GM23338 (cell line): ENCODE results near the gene JAG2. TPM values are rescaled to one million over a fixed set of nuclear protein-coding genes. Genes with fewer than 3 reads are reported as not detected.

Source experiments
- ATAC-seq: fragments of 200-7000 bp; cut with Tn5 transposase; 3 replicates; pipeline ENCODE4 v1.9.1; 2020
- DNase-seq: peaks from one replicate; pipeline ENCODE4 v3.0.0-alpha.2; 2015; ENCODE audit warnings: low spot score
- H2AFZ ChIP-seq: fragments of 200-600 bp; sonication (generic); 2 replicates; pipeline ENCODE4 v1.8.0; 2016; ENCODE audit warnings: antibody characterized with exemption, mild to moderate bottlenecking, moderate library complexity
- H3F3A ChIP-seq: fragments of 200-600 bp; sonication (generic); replicated peaks from 2 replicates; pipeline ENCODE4 v1.8.0; 2017; ENCODE audit warnings: antibody characterized with exemption, mixed run types, low read depth
- H3K27ac ChIP-seq: fragments of 200-600 bp; sonication (generic); 2 replicates; pipeline ENCODE4 v1.6.1; 2016; ENCODE audit warnings: low read depth
- H3K27me3 ChIP-seq: fragments of 200-600 bp; sonication (generic); 2 replicates; pipeline ENCODE4 v1.8.0; 2016; ENCODE audit warnings: mild to moderate bottlenecking, mixed run types, moderate library complexity; ENCODE audit not compliant: insufficient read depth
- H3K36me3 ChIP-seq: fragments of 200-600 bp; sonication (generic); 2 replicates; pipeline ENCODE4 v1.8.0; 2016; ENCODE audit warnings: mild to moderate bottlenecking; ENCODE audit not compliant: insufficient read depth
- H3K4me1 ChIP-seq: fragments of 200-600 bp; sonication (generic); 2 replicates; pipeline ENCODE4 v1.8.0; 2016; ENCODE audit warnings: mild to moderate bottlenecking, moderate library complexity; ENCODE audit not compliant: insufficient read depth
- H3K4me2 ChIP-seq: fragments of 200-600 bp; sonication (generic); 2 replicates; pipeline ENCODE4 v1.7.1; 2017; ENCODE audit warnings: mixed run types
- H3K4me3 ChIP-seq: fragments of 200-600 bp; sonication (generic); 2 replicates; pipeline ENCODE4 v1.6.1; 2016; ENCODE audit warnings: mixed run types
- H3K79me2 ChIP-seq: fragments of 200-600 bp; sonication (generic); replicated peaks from 2 replicates; pipeline ENCODE4 v1.8.0; 2017; ENCODE audit warnings: mild to moderate bottlenecking; ENCODE audit not compliant: insufficient read depth
- H3K9me2 ChIP-seq: fragments of 200-600 bp; sonication (generic); 2 replicates; pipeline ENCODE4 v1.8.0; 2017; ENCODE audit not compliant: insufficient read depth
- H4K20me1 ChIP-seq: fragments of 200-600 bp; sonication (generic); replicated peaks from 2 replicates; pipeline ENCODE4 v1.8.0; 2017; ENCODE audit warnings: mild to moderate bottlenecking; ENCODE audit not compliant: insufficient read depth
- H3K27ac Mint-ChIP-seq: 2 replicates; pipeline ENCODE4 v1.8.0; 2020; ENCODE audit warnings: inconsistent platforms, mild to moderate bottlenecking, moderate library complexity, mixed read lengths
- H3K27me3 Mint-ChIP-seq: 3 replicates; pipeline ENCODE4 v1.8.0; 2022; ENCODE audit warnings: low read depth, mild to moderate bottlenecking, moderate library complexity, mixed read lengths, inconsistent platforms; ENCODE audit not compliant: insufficient read depth, poor library complexity
- H3K36me3 Mint-ChIP-seq: 3 replicates; pipeline ENCODE4 v1.8.0; 2021; ENCODE audit warnings: low read depth, mild to moderate bottlenecking, inconsistent platforms, moderate library complexity, mixed read lengths
- H3K4me1 Mint-ChIP-seq: 3 replicates; pipeline ENCODE4 v1.8.0; 2020; ENCODE audit warnings: mild to moderate bottlenecking, inconsistent platforms, mixed read lengths
- H3K4me3 Mint-ChIP-seq: 3 replicates; pipeline ENCODE4 v1.8.0; 2021; ENCODE audit warnings: moderate library complexity, mild to moderate bottlenecking, inconsistent platforms, mixed read lengths
- H3K9me3 Mint-ChIP-seq: 3 replicates; pipeline ENCODE4 v1.8.0; 2020; ENCODE audit warnings: moderate library complexity, mild to moderate bottlenecking, inconsistent platforms, mixed read lengths
- CREB1 ChIP-seq: fragments of 250-450 bp; sonication (Bioruptor Pico); IDR thresholded peaks from 2 replicates; pipeline ENCODE4 v1.5.0; 2020; ENCODE audit warnings: low read depth, mild to moderate bottlenecking, moderate library complexity
- CTCF ChIP-seq, 2 experiments: fragments of 200-600 bp in 1 of 2; sonication (generic) in 1 of 2; conservative IDR thresholded peaks; 2 replicates each; pipeline versions ENCODE4 v1.5.1 to v1.6.1; 2016 to 2017; ENCODE audit warnings: antibody characterized with exemption in 2 of 2, low read depth in 2 of 2, mild to moderate bottlenecking in 2 of 2, moderate library complexity in 1 of 2
- ETS1 ChIP-seq: IDR thresholded peaks from 2 replicates; pipeline ENCODE4 v1.6.1; 2016; ENCODE audit warnings: antibody characterized with exemption
- EZH2 ChIP-seq: fragments of 200-600 bp; sonication (generic); IDR thresholded peaks from one replicate; pipeline ENCODE4 v1.8.0; 2017; ENCODE audit warnings: antibody characterized with exemption, mild to moderate bottlenecking, low read depth; ENCODE audit not compliant: unreplicated experiment
- JUNB ChIP-seq: IDR thresholded peaks from one replicate; pipeline ENCODE4 v1.6.1; 2016; ENCODE audit warnings: antibody characterized with exemption; ENCODE audit not compliant: unreplicated experiment
- NANOG ChIP-seq: IDR thresholded peaks from 2 replicates; pipeline ENCODE4 v1.6.1; 2016; ENCODE audit warnings: antibody characterized with exemption, borderline replicate concordance
- REST ChIP-seq: IDR thresholded peaks from one replicate; pipeline ENCODE4 v1.6.1; 2018; ENCODE audit warnings: antibody characterized with exemption; ENCODE audit not compliant: unreplicated experiment
- STAT1 ChIP-seq: IDR thresholded peaks from one replicate; pipeline ENCODE4 v1.6.1; 2016; ENCODE audit warnings: antibody characterized with exemption; ENCODE audit not compliant: unreplicated experiment
- ZNF331 ChIP-seq: fragments of 250-450 bp; sonication (Bioruptor Pico); IDR thresholded peaks from 2 replicates; pipeline ENCODE4 v1.5.0; 2020; ENCODE audit warnings: low read depth, mild to moderate bottlenecking, moderate library complexity
- ZNF462 ChIP-seq: fragments of 250-450 bp; sonication (Bioruptor Pico); IDR thresholded peaks from 2 replicates; pipeline ENCODE4 v1.5.0; 2020; ENCODE audit warnings: mild to moderate bottlenecking, moderate library complexity
- polyA plus RNA-seq: library from polyadenylated mRNA; unstranded; fragments of >200 nt; fragmentation: Nextera tagmentation; extraction: Ambion mirVana; gene quantifications from 2 replicates; pipeline ENCODE4 v1.2.1, GENCODE V29; 2016
- total RNA-seq: library from RNA; depleted of rRNA; stranded (reverse); fragments of >200 nt; shearing (Covaris generic); gene quantifications from 2 replicates; pipeline ENCODE4 v1.2.3, GENCODE V29; 2014

JAG2 gene
- total and polyA plus RNA-seq, 2 experiments from 2014 or later = 1.9 to 10.3 TPM

- TF ChIP-seq ETS1 (no peak), JUNB (no peak), CREB1 (CRISPR knock-in tag) (no peak), EZH2 (no peak)
Observed at GRCh38 chr14:105161964-105162668, 6.5 kb downstream of the JAG2 start (continued).

- H3K36me3 Mint-ChIP-seq = no peaks in the 10 kb centered on the region
- DNase-seq (no peak), ATAC-seq (no peak)
- H3K27ac Mint-ChIP-seq = no peak overlapping the region
- Histone ChIP-seq H3K79me2 (no peaks in the 10 kb centered on the region), H4K20me1 (no peaks in the 10 kb centered on the region), H3K27me3 (no peaks in the 10 kb centered on the region), H3K4me1 (no peaks in the 10 kb centered on the region), H3K36me3 (no peaks in the 10 kb centered on the region), H3K27ac (no peak overlapping the region), H3F3A (no peaks in the 10 kb centered on the region), H2AFZ (no peak overlapping the region), H3K4me2 (no peak overlapping the region), H3K9me2 (no peaks in the 10 kb centered on the region), H3K4me3 (no peak overlapping the region)
- no peaks in the 10 kb centered on the region for H3K9me3 Mint-ChIP-seq
- H3K4me1 Mint-ChIP-seq = no peaks in the 10 kb centered on the region
- H3K4me3 Mint-ChIP-seq = no peak overlapping the region
- H3K27me3 Mint-ChIP-seq = peaks cover 10% of the 10 kb centered on the region
- TF ChIP-seq REST = no peak
- no peak for TF ChIP-seq JUNB
- TF ChIP-seq ZNF462 (CRISPR knock-in tag) = no peak
- no peak for TF ChIP-seq NANOG
- no peak for TF ChIP-seq ETS1
- no peak for TF ChIP-seq STAT1
- TF ChIP-seq ZNF331 (CRISPR knock-in tag) = no peak
- no peak for TF ChIP-seq CTCF (conservative IDR thresholded peaks at IDR 0.05; ENCODE audit: low read depth in 2 of 2)
Observed at GRCh38 chr14:105161309-105161708, 7.3 kb downstream of the JAG2 start.
